ENCODE measurements around the gene OR4E2. TPM values are rescaled to one million over a fixed set of nuclear protein-coding genes. Genes with fewer than 3 reads are reported as not detected.

OR4E2 gene
- polyA plus RNA-seq, 1 of the 3 experiments (the other 2 are of a cell fraction), result not detected

DNA sequence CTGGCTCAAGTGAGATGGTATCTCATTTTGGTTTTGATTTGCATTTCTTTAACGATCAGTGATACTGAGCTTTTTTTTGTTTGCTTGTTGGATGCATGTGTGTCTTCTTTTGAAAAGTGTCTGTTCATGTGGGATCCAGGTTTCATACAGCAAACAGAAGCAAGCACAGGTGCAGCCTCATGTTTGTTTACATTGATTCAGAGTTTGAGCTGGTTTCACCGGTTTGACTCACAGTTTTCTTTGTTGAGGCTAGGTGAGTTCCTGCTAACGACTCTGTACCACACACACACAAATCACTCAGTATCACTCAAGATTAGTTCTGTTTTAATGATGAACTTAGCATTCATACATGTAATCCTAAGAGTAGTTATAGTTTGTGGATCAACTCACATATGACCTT lies 22.6 kb upstream of the OR4E2 start:
- Histone ChIP-seq H3K4me3 (ENCODE audit: low read depth in 2 of 2, low read length in 1 of 2) (no peak overlapping the region), H3K27ac (ENCODE audit: low read depth in 2 of 2, low read length in 1 of 2) (no peak overlapping the region), H3K4me1 (ENCODE audit: control insufficient read depth in 1 of 2, insufficient read depth in 2 of 2, low read depth in 1 of 2, low read length in 1 of 2) (no peaks in the 10 kb centered on the region), H3K4me2 (no peak overlapping the region), H3K36me3 (replicated peaks in 1 of 2; ENCODE audit: control insufficient read depth in 1 of 2, insufficient read depth in 2 of 2, low read length in 1 of 2) (no peaks in the 10 kb centered on the region), H2AFZ (ENCODE audit: low read depth) (no peak overlapping the region), H3F3A (replicated peaks; ENCODE audit: insufficient read depth) (no peaks in the 10 kb centered on the region), H3K9ac (no peak overlapping the region), H3K9me3 (no peaks in the 10 kb centered on the region), H3K79me2 (ENCODE audit: insufficient read depth) (no peaks in the 10 kb centered on the region), H3K27me3 (ENCODE audit: insufficient read depth) (peaks cover 8% of the 10 kb centered on the region; the same call in 1 of the 2 replicates), H3K9me2 (no peaks in the 10 kb centered on the region), H4K20me1 (ENCODE audit: insufficient read depth) (no peaks in the 10 kb centered on the region)
- ChIA-PET POLR2A (no interaction called here), CTCF (no interaction called here)
- TF ChIP-seq CHD2 (IDR thresholded peaks at IDR 0.05; ENCODE audit: low read length, partially characterized antibody) (no peak), RAD21 (IDR thresholded peaks at IDR 0.05; ENCODE audit: low read length) (no peak), SMC3 (IDR thresholded peaks at IDR 0.05; ENCODE audit: low read depth, low read length) (no peak), TEAD4 (IDR thresholded peaks at IDR 0.05; ENCODE audit: borderline replicate concordance, insufficient read depth) (no peak), FOXM1 (IDR thresholded peaks at IDR 0.05; ENCODE audit: low read depth) (no peak), IRF3 (IDR thresholded peaks at IDR 0.05; ENCODE audit: low read depth, low read length) (no peak), EZH2phosphoT487 (IDR thresholded peaks at IDR 0.05; ENCODE audit: borderline replicate concordance, low read depth) (no peak), GABPA (IDR thresholded peaks at IDR 0.05; ENCODE audit: low read depth) (no peak), YY1 (IDR thresholded peaks at IDR 0.05; ENCODE audit: low read depth) (no peak), CTCF (IDR thresholded peaks at IDR 0.05) (no peak)
- 0% methylated on average over 3 of the region's 3 CpGs for WGBS (ENCODE audit: low lambda C conversion rate)
- no peak for DNase-seq

GRCh38 chr14:21634840-21635239 lies 18.8 kb upstream of the OR4E2 start, which contains the start of gene OR10G2:
OR10G2 (minus strand) TSS chr14:21634940; CDS start chr14:21634842, 98 bp downstream.
- Histone ChIP-seq H3K4me3 (ENCODE audit: low read depth in 2 of 2, low read length in 1 of 2) (no peak within 1 kb of the TSS), H3F3A (replicated peaks; ENCODE audit: insufficient read depth) (no peaks in the 10 kb centered on the region), H4K20me1 (ENCODE audit: insufficient read depth) (no peaks in the 10 kb centered on the region), H3K27ac (ENCODE audit: low read depth in 2 of 2, low read length in 1 of 2) (no peak within 1 kb of the TSS), H3K4me1 (ENCODE audit: control insufficient read depth in 1 of 2, insufficient read depth in 2 of 2, low read depth in 1 of 2, low read length in 1 of 2) (no peaks in the 10 kb centered on the region), H3K9me3 (no peaks in the 10 kb centered on the region), H2AFZ (ENCODE audit: low read depth) (no peak within 1 kb of the TSS), H3K79me2 (ENCODE audit: insufficient read depth) (no peaks in the 10 kb centered on the region), H3K4me2 (no peak within 1 kb of the TSS), H3K9me2 (no peaks in the 10 kb centered on the region), H3K36me3 (replicated peaks in 1 of 2; ENCODE audit: control insufficient read depth in 1 of 2, insufficient read depth in 2 of 2, low read length in 1 of 2) (no peaks in the 10 kb centered on the region), H3K9ac (no peak within 1 kb of the TSS), H3K27me3 (ENCODE audit: insufficient read depth) (peaks cover 21% of the 10 kb centered on the region)
- DNase-seq, result no peak
- ChIA-PET CTCF (no interaction called here), POLR2A (no interaction called here)
- WGBS (ENCODE audit: low lambda C conversion rate), result 0% methylated on average over 4 of the region's 4 CpGs
- no peak for TF ChIP-seq NRF1 (IDR thresholded peaks at IDR 0.05; ENCODE audit: low read depth, low read length)
- no peak for TF ChIP-seq FOXJ3 (CRISPR knock-in tag; IDR thresholded peaks at IDR 0.05)
- TF ChIP-seq GABPA (IDR thresholded peaks at IDR 0.05; ENCODE audit: low read depth), result no peak
- no peak for TF ChIP-seq SMC3 (IDR thresholded peaks at IDR 0.05; ENCODE audit: low read depth, low read length)

All from SK-N-SH (cell line).